Measurements from ENCODE around the gene SLC8A1. TPM values are rescaled to one million over a fixed set of nuclear protein-coding genes. Genes with fewer than 3 reads are reported as not detected.

The SLC8A1 gene
- total and polyA plus RNA-seq, 2 of the 13 experiments (the other 11 are each of a cell fraction or from before 2014, with no cell fraction given), result not detected

- POLR2A ChIA-PET, result no interaction called here
- no peak for FAIRE-seq
Measured at GRCh38 chr2:40097691-40098385, 354.1 kb downstream of the SLC8A1 start.

GRCh38 chr2:40096360-40096759 lies 355.5 kb downstream of the SLC8A1 start:
- POLR2A ChIA-PET, result no interaction called here
- ATAC-seq, result no peak

More at GRCh38 chr2:40097691-40098385, 354.1 kb downstream of the SLC8A1 start:
- no peaks in the 10 kb centered on the region for H3K27me3 ChIP-seq (ENCODE audit: control insufficient read depth in 1 of 2, insufficient read depth in 2 of 2, low read length in 2 of 2)
- H2AFZ ChIP-seq (ENCODE audit: low read length), result no peak overlapping the region
- in situ Hi-C loops (cut with HindIII; ENCODE audit: extremely low pct_ligation_motif_present, low pct_unique_long_range_greater_than_20kb), result no loop called here
- H3K36me3 ChIP-seq (replicated peaks in 1 of 2; ENCODE audit: control insufficient read depth in 1 of 2, insufficient read depth in 2 of 2, low read length in 2 of 2), result no peaks in the 10 kb centered on the region
- H4K20me1 ChIP-seq (ENCODE audit: insufficient read depth, low read length), result no peaks in the 10 kb centered on the region
- intact Hi-C loops (cut with micrococcal nuclease; ENCODE audit: unreplicated experiment), result no loop called here
- no peak for DNase-seq (ENCODE audit: low spot score)
- TF ChIP-seq HNRNPLL (IDR thresholded peaks at IDR 0.05; ENCODE audit: low read depth, low read length, poor library complexity, severe bottlenecking), result no peak
- TF ChIP-seq SOX6 (IDR thresholded peaks at IDR 0.05), result no peak
- TF ChIP-seq SOX6 (CRISPR knock-in tag; IDR thresholded peaks at IDR 0.05), result no peak
- no peak for TF ChIP-seq HINFP (CRISPR knock-in tag; IDR thresholded peaks at IDR 0.05; ENCODE audit: low read depth)
- TF ChIP-seq SKI (IDR thresholded peaks at IDR 0.05; ENCODE audit: partially characterized antibody), result no peak
- ATAC-seq, result no peak
- no peak overlapping the region for H3K9ac ChIP-seq (ENCODE audit: insufficient read depth, low read depth, low read length)
- no peak overlapping the region for H3K4me2 ChIP-seq (ENCODE audit: low read depth, low read length)
- no peaks in the 10 kb centered on the region for H3K9me3 ChIP-seq (ENCODE audit: low read length)
- WGBS (ENCODE audit: low lambda C conversion rate), result 1% methylated on average over 2 of the region's 2 CpGs
- no peaks in the 10 kb centered on the region for H3K79me2 ChIP-seq (ENCODE audit: insufficient read depth, low read length)
- H3K4me3 ChIP-seq (replicated peaks in 1 of 3; ENCODE audit: insufficient read depth in 1 of 3, low read depth in 2 of 3, low read length in 3 of 3), result no peak overlapping the region
- no peak overlapping the region for H3K27ac ChIP-seq (ENCODE audit: extremely low read length, insufficient read depth, low read length)
- CTCF ChIA-PET (ENCODE audit: low intra/inter-chr PET ratio, low total read pairs), result no interaction called here
- no peaks in the 10 kb centered on the region for H3K4me1 ChIP-seq (ENCODE audit: insufficient read depth, low read length)
- no TSS peak for BruUV-seq (replicated peaks)

More at GRCh38 chr2:40096360-40096759, 355.5 kb downstream of the SLC8A1 start:
- Histone ChIP-seq H3K79me2 (ENCODE audit: insufficient read depth, low read length) (no peaks in the 10 kb centered on the region), H3K27ac (ENCODE audit: extremely low read length, insufficient read depth, low read length) (no peak overlapping the region), H4K20me1 (ENCODE audit: insufficient read depth, low read length) (no peaks in the 10 kb centered on the region), H3K4me2 (ENCODE audit: low read depth, low read length) (no peak overlapping the region), H2AFZ (ENCODE audit: low read length) (no peak overlapping the region), H3K4me1 (ENCODE audit: insufficient read depth, low read length) (no peaks in the 10 kb centered on the region), H3K4me3 (replicated peaks in 1 of 3; ENCODE audit: insufficient read depth in 1 of 3, low read depth in 2 of 3, low read length in 3 of 3) (no peak overlapping the region), H3K36me3 (replicated peaks in 1 of 2; ENCODE audit: control insufficient read depth in 1 of 2, insufficient read depth in 2 of 2, low read length in 2 of 2) (no peaks in the 10 kb centered on the region), H3K9ac (ENCODE audit: insufficient read depth, low read depth, low read length) (no peak overlapping the region), H3K27me3 (ENCODE audit: control insufficient read depth in 1 of 2, insufficient read depth in 2 of 2, low read length in 2 of 2) (no peaks in the 10 kb centered on the region), H3K9me3 (ENCODE audit: low read length) (no peaks in the 10 kb centered on the region)
- intact Hi-C loops (cut with micrococcal nuclease; ENCODE audit: unreplicated experiment) (no loop called here), in situ Hi-C loops (cut with HindIII; ENCODE audit: extremely low pct_ligation_motif_present, low pct_unique_long_range_greater_than_20kb) (no loop called here)
- DNase-seq (ENCODE audit: low spot score), result no peak
- CTCF ChIA-PET (ENCODE audit: low intra/inter-chr PET ratio, low total read pairs), result no interaction called here
- BruUV-seq (replicated peaks), result no TSS peak
- FAIRE-seq, result no peak
- TF ChIP-seq ATF6 (CRISPR knock-in tag; conservative IDR thresholded peaks at IDR 0.05), result no peak
- TF ChIP-seq FOSL2 (CRISPR knock-in tag; IDR thresholded peaks at IDR 0.05), result peak; percentile 43; the same call in 1 of the 2 replicates
